Activated CD8-positive, alpha-beta memory T cell treated with anti-CD3 and anti-CD28 coated beads for 24 hours (primary cell): ENCODE data around the gene COX8A.
"Not testable (repeated sequence)": the region's sequence is repeated elsewhere in the genome, so short reads cannot be mapped to it uniquely, and the experiment has no call there.

Experiments
- DNase-seq: peaks from one replicate; pipeline ENCODE4 v3.0.0-alpha.2; 2020

Gene COX8A

GRCh38 chr11:63970902-63971301 is 3.5 kb upstream of the COX8A start:
- DNase-seq = no peak

GRCh38 chr11:63973912-63974258 is 535 bp upstream of the COX8A start:
- DNase-seq = not testable (repeated sequence)

GRCh38 chr11:63978551-63979239 is 4.3 kb downstream of the COX8A start:
- DNase-seq = no peak

GRCh38 chr11:63979426-63979825 is 5.0 kb downstream of the COX8A start:
- DNase-seq = no peak

DNA sequence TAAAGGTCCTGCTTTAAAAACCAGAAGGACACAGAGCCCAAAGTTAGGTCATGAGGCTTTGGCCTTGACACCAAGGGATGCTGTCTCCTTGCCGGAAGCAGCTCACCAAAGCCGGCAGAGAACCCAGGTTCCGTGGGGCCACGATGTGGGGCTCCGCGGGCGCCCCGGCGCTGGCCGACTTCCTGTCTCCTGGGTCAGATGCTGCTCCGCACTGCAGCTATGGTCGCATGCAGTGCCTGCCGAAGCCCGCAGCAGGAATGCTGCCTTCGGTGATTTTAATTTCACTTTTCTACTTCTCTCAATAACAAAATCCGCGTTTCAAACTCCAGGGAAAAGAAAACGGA is 11.4 kb downstream of the COX8A start:
- peak; percentile 85 for DNase-seq

GRCh38 chr11:63986156-63986931 is 11.9 kb downstream of the COX8A start, which contains the start of gene OTUB1:
Gene OTUB1, plus strand, starts transcription at chr11:63986438. Its CDS starts 19 bp downstream, at chr11:63986457.
- peak; percentile 91 for DNase-seq

GRCh38 chr11:63986932-63987513 is 12.6 kb downstream of the COX8A start:
- no peak for DNase-seq

DNA sequence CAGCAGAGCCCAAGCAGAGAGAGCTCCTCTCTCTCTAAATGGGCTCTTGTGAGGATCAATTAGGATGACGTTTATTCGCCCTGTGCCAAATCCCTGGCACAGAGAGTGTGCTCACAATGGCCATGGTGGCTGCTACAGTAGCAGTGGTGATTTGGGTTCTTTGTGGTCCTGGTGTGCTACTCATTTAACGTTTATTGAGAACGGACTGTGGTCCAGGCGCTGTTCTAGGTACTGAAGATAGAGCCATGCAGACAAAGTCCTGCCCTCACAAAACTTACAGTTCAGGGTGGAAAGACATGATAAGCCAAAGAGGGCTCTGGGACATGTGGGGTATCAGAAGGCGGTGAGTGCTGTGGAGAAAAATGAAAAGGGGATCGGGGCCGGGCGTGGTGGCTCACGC is 17.1 kb downstream of the COX8A start:
- DNase-seq = no peak

DNA sequence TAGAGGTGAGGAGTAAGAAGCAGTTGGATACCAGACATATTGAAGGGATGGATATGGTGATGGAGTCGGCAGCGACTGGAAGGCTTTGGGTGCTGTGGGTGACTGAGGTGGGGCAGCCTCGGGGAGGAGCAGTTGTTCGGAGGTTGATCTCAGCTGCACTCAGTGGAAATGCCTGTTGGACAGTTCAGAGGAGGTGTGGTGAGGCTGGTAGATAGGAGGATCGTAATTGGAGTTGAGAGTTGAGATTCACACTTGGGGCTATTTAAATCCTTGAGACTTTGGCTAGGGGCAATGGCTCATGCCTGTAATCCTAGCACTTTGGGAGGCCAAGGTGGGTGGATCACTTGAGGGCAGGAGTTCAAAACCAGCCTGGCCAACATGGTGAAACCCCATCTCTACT is 18.7 kb downstream of the COX8A start:
- DNase-seq = no peak

- DNase-seq = no peak
Observed at GRCh38 chr11:63993993-63994392, 19.6 kb downstream of the COX8A start.

- DNase-seq = no peak
Observed at GRCh38 chr11:63996512-63996911, 22.1 kb downstream of the COX8A start.

DNA sequence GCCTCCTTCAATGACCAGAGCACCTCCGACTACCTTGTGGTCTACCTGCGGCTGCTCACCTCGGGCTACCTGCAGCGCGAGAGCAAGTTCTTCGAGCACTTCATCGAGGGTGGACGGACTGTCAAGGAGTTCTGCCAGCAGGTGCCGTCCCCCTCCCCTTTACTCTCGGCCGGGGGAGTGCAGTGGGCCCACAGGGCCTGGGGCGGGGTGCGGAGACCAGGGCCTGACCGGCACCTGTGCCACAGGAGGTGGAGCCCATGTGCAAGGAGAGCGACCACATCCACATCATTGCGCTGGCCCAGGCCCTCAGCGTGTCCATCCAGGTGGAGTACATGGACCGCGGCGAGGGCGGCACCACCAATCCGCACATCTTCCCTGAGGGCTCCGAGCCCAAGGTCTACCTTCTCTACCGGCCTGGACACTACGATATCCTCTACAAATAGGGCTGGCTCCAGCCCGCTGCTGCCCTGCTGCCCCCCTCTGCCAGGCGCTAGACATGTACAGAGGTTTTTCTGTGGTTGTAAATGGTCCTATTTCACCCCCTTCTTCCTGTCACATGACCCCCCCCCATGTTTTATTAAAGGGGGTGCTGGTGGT is 22.8 kb downstream of the COX8A start:
- DNase-seq = no peak

GRCh38 chr11:63997801-63998337 is 23.4 kb downstream of the COX8A start:
- no peak for DNase-seq

DNA sequence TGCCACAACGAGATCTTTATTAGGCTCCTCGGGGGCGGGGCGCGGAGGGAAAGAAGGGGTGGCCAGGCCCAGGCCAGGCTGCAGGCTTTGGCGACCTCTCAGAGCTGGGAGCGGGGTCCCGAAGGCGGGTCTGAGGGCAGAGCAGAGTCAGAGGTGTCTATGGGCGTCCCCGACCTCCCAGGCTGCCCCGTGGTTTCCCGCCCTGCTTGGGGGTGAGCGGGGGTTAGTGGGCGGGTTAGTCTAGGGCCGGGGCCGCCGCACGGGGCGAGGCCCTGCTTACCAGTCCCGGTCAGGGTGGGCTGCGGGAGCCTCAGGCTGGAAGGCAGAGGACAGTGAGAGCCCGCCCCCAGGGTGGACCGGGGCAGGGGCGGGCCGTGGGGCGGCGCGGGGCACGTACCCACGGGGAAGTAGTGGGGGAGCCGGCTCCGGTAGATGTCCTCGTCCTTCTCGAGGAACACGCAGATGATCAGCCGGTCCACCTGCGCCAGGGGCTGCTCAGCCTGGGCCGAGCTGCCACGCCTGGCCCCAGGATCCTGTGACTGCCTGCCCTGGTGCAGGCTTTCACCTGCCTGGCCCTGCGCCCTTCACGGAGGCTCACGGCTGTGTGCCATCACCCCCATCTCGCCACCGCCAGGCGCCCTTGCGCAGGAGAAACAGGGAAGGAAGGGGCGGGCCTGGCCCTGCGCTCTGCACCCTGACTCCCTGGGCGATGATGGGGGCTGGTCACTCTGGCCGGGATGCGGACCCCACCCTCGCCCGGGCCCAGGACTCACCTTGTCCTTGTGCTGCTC is 24.3 kb downstream of the COX8A start:
- DNase-seq = no peak

DNA sequence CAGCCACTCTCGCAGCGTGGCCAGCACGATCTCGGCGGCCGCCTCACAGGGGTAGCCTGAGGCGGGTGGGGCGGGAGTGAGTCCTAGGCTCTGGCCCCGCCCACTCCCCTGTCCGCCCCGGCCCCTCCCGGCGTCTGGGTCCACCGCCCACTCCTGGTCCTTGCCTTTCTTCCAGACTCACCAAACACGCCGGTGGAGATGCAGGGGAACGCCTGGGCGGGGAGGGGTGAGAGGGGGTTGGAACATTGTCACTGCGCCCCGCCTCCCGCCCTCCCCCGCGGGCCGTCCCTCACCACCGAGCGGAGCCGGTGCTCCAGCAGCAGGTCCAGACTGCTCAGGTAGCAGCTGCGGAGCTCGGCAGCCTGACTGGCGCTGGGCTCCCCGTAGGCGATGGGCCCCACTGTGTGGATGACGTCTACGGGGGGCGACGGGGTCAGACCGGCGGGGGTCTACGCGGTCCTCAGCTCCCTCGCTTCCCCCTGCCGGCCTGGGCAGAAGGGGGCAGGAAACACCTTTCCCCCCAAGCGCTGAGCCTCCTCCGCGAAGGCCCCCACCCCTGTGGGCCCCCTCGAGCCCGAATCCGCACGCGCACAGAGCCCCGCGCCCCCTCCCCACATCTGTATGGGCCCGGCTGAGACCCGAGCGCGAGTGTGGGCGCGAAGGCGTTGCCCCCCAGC is 25.1 kb downstream of the COX8A start:
- DNase-seq = peak; percentile 87

- peak; percentile 91 for DNase-seq
Observed at GRCh38 chr11:64000026-64000739, 25.8 kb downstream of the COX8A start.

GRCh38 chr11:64000740-64001483 is 26.5 kb downstream of the COX8A start:
- no peak for DNase-seq

- DNase-seq = no peak
Observed at GRCh38 chr11:64001484-64002420, 27.3 kb downstream of the COX8A start.

- no peak for DNase-seq
Observed at GRCh38 chr11:64003807-64004589, 29.6 kb downstream of the COX8A start.
